ENCODE results near the gene COLEC12. TPM values are rescaled to one million over a fixed set of nuclear protein-coding genes. Genes with fewer than 3 reads are reported as not detected.

COLEC12 gene
- total RNA-seq, 2 experiments from 2014 or later = not detected

DNA sequence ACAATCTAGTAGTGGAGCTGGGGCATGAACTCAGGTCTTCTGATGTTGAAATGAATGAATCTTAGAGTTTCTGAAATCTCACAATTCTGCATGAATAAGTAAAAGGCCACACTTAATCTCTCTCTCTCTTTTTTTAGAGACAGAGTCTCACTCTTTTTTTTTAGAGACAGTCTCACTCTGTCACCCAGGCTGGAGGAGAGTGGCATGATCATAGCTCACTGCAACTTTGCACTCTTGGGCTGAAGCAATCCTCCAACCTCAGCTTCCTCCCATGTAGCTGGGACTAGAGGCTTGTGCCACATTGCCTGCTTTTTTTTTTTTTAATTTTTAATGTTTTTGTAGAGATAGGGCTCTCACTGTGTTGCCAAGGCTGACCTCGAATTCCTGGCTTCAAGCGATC, 163.8 kb downstream of the COLEC12 start:
- no peaks in the 10 kb centered on the region for H3K9me3 Mint-ChIP-seq
- H3K4me3 Mint-ChIP-seq = no peak overlapping the region
- DNase-seq = no peak
- ChIA-PET POLR2A (interaction anchor here (0.6 kb wide), 1 partner anchor 168 kb away, joined by 3 read pairs; no protein-coding TSS in a partner anchor), CTCF (no interaction called here)
- H3K36me3 Mint-ChIP-seq = no peaks in the 10 kb centered on the region
- no peaks in the 10 kb centered on the region for H3K4me1 Mint-ChIP-seq (ENCODE audit: low read depth)
- intact Hi-C loops (cut with micrococcal nuclease) = no loop called here
- H3K27ac Mint-ChIP-seq = no peak overlapping the region
- peaks cover 9% of the 10 kb centered on the region for H3K27me3 Mint-ChIP-seq

DNA sequence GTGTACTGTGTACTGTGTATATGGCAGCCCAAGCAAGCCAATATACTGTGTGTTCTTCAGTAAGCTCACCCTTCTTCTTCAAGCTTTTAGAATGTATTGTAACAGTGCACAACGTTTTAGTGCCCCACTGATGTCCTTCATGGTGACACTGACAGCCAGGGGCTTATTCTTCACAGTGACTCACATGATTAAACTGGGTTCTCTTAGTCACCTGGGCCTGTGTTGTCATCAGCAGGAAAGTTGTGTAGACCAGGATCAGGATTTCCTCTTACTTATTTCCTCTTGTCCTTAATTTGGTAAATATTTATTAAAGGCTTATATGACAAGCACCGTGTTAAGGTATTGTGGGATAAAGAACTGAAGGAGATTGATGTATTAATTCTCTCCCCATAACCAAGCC, 164.8 kb downstream of the COLEC12 start:
- Mint-ChIP-seq H3K27me3 (peaks cover 11% of the 10 kb centered on the region), H3K4me1 (ENCODE audit: low read depth) (no peaks in the 10 kb centered on the region), H3K4me3 (no peak overlapping the region), H3K9me3 (no peaks in the 10 kb centered on the region), H3K27ac (no peak overlapping the region), H3K36me3 (no peaks in the 10 kb centered on the region)
- CTCF ChIA-PET = no interaction called here
- no peak for DNase-seq
- intact Hi-C loops (cut with micrococcal nuclease) = no loop called here
- POLR2A ChIA-PET = no interaction called here

DNA sequence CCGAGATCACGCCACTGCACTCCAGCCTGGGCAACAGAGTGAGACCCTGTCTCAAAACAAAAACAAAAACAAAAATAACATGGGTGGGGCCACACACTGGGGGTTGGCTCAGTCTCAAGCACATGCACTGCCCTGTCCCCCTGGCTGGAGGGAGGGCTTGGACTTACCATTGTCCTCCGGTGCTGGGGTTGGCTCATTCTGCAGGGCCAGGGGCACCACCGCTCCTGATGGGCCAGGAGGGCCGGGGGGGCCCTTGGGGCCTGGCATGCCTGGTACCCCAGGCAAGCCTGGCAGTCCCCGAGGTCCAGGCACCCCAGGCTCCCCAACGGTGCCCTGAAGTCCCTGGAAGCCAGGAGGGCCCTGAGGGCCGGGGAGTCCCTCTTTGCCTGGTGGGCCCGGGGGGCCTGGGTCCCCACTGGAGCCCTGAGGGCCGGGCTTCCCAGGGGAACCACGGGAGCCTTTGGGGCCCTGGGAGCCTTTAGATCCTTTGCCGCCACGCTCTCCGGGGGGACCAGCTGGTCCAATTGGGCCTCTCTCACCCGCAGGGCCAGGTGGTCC, 165.8 kb downstream of the COLEC12 start:
- CTCF ChIA-PET = no interaction called here
- no peak for DNase-seq
- Mint-ChIP-seq H3K9me3 (no peaks in the 10 kb centered on the region), H3K4me3 (no peak overlapping the region), H3K27me3 (peaks cover 11% of the 10 kb centered on the region), H3K27ac (no peak overlapping the region), H3K4me1 (ENCODE audit: low read depth) (no peaks in the 10 kb centered on the region), H3K36me3 (no peaks in the 10 kb centered on the region)
- POLR2A ChIA-PET = no interaction called here
- intact Hi-C loops (cut with micrococcal nuclease) = no loop called here

DNA sequence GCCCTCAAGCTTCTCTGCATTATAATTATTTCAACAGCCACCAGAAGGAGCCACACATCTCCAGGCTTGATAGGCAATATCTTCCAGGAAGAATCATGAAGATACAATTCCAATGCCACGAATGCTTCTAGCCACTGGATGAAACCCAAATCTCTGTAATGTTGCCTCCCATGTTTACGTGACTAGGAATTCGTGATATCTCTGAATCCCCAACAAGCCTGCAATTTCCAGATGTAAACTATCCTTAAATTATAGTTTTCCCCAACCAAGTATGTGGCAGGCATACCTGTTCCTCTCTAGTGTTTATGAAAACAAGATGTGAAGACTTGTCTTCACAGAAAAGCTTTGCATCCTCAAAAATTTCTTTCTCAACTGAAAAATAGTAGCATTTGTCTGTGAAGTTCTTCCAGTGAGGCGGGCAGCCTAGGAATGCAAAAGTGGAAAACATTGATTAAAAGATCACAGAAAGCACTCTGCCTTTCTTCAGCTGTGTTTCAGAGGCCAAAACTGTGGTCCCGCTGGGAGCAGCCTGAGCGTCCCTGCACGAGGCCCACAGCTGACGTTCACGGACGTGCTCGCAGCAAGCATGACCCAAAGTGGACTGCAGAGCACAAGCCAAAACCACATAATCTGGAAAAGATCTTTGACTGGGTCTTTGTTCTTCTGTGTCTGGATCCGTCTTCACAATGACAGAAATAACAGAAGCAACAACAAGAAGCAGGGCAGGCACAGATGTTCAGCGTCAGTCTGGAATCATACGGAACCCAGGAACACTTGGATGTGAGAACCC, 167.6 kb downstream of the COLEC12 start:
- CTCF ChIA-PET = no interaction called here
- H3K36me3 Mint-ChIP-seq = no peaks in the 10 kb centered on the region
- H3K27ac Mint-ChIP-seq = no peak overlapping the region
- H3K4me3 Mint-ChIP-seq = no peak overlapping the region
- H3K9me3 Mint-ChIP-seq = no peaks in the 10 kb centered on the region
- peaks cover 10% of the 10 kb centered on the region for H3K27me3 Mint-ChIP-seq
- no peak for DNase-seq
- POLR2A ChIA-PET = no interaction called here
- intact Hi-C loops (cut with micrococcal nuclease) = no loop called here
- no peaks in the 10 kb centered on the region for H3K4me1 Mint-ChIP-seq (ENCODE audit: low read depth)

DNA sequence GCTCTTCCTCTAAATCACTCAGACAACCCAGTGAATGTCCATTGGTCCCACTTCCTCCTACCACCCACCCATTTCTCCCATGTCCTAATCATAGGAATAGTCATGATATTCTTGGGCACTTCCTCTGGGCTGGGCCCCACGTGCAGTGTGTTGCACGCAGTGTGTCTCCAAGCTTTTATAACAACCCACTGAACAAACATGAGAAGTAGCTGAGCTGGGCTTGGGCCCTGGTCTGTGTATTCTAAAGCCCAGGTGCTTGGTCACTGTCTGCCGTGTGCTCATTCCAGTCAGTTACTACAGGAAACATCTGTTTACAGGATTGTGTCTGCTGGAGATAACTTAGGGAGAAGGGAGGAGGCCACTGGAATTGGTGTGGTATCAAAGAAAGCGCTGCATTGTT, 168.5 kb downstream of the COLEC12 start:
- Mint-ChIP-seq H3K27me3 (peaks cover 10% of the 10 kb centered on the region), H3K9me3 (no peaks in the 10 kb centered on the region), H3K4me1 (ENCODE audit: low read depth) (no peaks in the 10 kb centered on the region), H3K36me3 (no peaks in the 10 kb centered on the region), H3K27ac (no peak overlapping the region), H3K4me3 (no peak overlapping the region)
- DNase-seq = no peak
- ChIA-PET POLR2A (no interaction called here), CTCF (no interaction called here)
- intact Hi-C loops (cut with micrococcal nuclease) = no loop called here

DNA sequence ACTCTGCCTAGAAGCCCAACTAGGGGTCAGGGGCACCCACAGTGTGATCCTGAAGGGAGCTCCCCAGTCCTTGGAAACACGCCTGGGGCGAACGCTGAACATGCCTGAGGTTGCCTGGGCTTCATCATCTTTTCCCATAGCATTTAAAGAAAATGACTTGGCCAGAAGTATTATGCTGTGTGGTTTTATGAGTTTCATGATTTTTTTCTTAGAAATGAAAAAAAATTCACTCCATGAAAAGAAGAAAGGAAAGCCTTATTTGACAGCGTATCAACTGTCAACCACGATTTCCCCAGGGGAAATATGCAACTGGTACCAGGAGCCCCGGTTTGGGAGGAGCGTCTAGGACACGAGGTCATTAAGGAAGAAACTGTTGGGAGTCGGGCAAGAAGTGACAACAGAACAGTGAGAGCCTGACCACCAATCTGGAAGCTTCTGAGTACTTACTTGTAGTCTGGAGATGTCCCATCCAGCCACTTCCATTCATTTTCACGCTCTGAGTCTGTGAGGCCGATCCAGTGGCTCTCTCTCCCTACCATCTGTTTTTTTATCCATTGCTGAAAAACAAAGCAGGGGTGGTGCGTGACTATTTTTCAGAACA, 169.2 kb downstream of the COLEC12 start:
- CTCF ChIA-PET = no interaction called here

DNA sequence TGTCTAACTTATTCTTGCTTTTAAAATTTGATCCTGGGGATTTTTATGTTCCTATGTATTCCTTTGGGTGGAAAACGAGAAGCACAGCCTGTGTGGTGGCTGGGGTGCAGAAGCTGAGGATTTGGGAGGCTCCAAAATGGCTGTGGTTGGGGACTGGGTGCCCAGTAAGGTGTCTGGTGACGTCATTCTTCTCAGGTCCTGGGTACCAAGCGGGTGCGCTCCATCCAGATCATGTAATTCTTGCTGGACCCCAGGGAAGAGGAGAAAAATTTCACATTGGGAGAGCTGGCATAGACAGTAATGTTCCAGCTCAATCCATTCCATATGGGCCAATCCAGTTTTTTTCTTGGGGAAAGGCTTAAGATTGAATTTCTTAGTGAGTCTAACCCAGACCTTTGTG, 171.6 kb downstream of the COLEC12 start:
- Mint-ChIP-seq H3K36me3 (no peaks in the 10 kb centered on the region), H3K27me3 (peaks cover 9% of the 10 kb centered on the region), H3K9me3 (no peaks in the 10 kb centered on the region), H3K27ac (no peak overlapping the region), H3K4me3 (no peak overlapping the region), H3K4me1 (ENCODE audit: low read depth) (no peaks in the 10 kb centered on the region)
- DNase-seq = no peak
- POLR2A ChIA-PET = no interaction called here
- intact Hi-C loops (cut with micrococcal nuclease) = no loop called here
- CTCF ChIA-PET = no interaction called here

More for the DNA sequence above, 169.2 kb downstream of the COLEC12 start:
- POLR2A ChIA-PET = no interaction called here
- Mint-ChIP-seq H3K27ac (no peak overlapping the region), H3K4me1 (ENCODE audit: low read depth) (no peaks in the 10 kb centered on the region), H3K4me3 (no peak overlapping the region), H3K36me3 (no peaks in the 10 kb centered on the region), H3K27me3 (peaks cover 10% of the 10 kb centered on the region), H3K9me3 (no peaks in the 10 kb centered on the region)
- DNase-seq = no peak
- intact Hi-C loops (cut with micrococcal nuclease) = no loop called here

DNA sequence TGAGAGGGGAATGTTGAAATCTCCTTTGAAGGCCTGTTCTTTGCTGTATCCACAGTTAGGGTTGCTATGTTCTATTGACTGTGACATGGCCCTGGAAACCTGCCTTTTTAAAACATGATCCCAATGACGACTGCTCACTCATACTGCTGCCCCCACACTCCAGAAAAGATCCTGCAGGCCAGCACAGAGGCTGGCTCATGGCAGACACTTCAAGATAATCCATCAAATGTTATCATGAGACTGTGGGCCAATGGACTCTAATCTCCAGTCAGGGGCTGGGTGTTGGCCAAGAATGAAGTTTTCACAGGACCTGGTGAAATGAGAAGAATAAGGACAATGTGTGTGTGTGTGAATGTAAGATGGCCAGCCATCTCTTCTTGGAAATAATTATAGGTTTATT, 173.7 kb downstream of the COLEC12 start:
- Mint-ChIP-seq H3K27me3 (peaks cover 5% of the 10 kb centered on the region), H3K36me3 (no peaks in the 10 kb centered on the region), H3K27ac (no peak overlapping the region), H3K4me3 (no peak overlapping the region), H3K4me1 (ENCODE audit: low read depth) (peaks cover 8% of the 10 kb centered on the region), H3K9me3 (no peaks in the 10 kb centered on the region)
- intact Hi-C loops (cut with micrococcal nuclease) = no loop called here
- POLR2A ChIA-PET = no interaction called here
- DNase-seq = no peak
- CTCF ChIA-PET = no interaction called here

DNA sequence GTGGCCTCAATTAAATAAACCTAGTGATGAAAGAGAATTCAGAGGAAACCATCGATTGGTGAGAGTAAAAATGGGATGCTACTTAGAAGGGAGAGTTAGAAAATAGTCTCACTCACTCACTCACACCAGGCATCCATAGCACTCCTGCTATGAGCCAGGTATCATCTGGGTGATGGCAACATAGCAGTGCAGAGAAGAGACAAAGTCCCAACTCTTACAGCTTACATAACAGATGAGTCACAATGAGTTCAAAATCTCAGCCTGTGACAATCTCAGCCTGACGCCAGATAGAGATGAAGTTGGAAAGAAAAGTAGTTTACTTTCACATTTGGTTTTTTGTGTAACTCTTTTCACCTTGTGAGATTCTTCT, 177.3 kb downstream of the COLEC12 start:
- POLR2A ChIA-PET = no interaction called here
- H3K36me3 Mint-ChIP-seq = no peaks in the 10 kb centered on the region

DNA sequence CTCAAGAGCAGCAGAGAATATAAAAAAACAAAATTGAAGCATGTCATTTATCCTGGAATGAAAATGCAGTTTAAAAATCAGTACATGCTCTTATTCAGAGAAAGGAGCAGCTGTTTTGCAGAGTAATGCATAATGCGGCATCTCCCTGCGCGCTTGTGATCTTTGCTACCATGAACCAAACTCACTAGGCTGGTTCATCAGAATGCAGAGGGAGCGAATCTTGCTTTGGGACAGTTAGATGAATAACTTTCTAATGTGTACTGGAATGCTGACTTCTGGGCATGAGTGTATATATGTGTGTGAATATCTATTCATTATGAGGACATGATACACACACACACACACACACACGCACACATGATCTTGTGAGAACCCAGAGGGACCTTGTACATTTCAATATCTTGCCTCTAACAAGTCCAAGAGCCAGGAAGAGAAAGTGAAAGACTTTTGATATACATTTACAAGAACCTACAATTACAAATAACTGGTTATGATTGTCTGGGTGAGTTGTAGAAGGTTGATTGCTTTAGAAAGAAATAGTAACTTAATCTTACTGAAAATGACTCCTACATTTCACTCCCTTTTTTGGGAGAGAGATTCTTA, 178.5 kb downstream of the COLEC12 start:
- ChIA-PET CTCF (no interaction called here), POLR2A (no interaction called here)
- Mint-ChIP-seq H3K9me3 (no peaks in the 10 kb centered on the region), H3K27me3 (no peaks in the 10 kb centered on the region), H3K4me3 (no peak overlapping the region), H3K36me3 (no peaks in the 10 kb centered on the region), H3K4me1 (ENCODE audit: low read depth) (peaks cover 8% of the 10 kb centered on the region), H3K27ac (no peak overlapping the region)
- intact Hi-C loops (cut with micrococcal nuclease) = no loop called here
- no peak for DNase-seq

More for the DNA sequence above, 177.3 kb downstream of the COLEC12 start:
- no peaks in the 10 kb centered on the region for H3K9me3 Mint-ChIP-seq
- intact Hi-C loops (cut with micrococcal nuclease) = no loop called here
- peaks cover 8% of the 10 kb centered on the region for H3K4me1 Mint-ChIP-seq (ENCODE audit: low read depth)
- H3K27me3 Mint-ChIP-seq = no peaks in the 10 kb centered on the region
- DNase-seq = no peak
- CTCF ChIA-PET = no interaction called here
- no peak overlapping the region for H3K4me3 Mint-ChIP-seq
- no peak overlapping the region for H3K27ac Mint-ChIP-seq

DNA sequence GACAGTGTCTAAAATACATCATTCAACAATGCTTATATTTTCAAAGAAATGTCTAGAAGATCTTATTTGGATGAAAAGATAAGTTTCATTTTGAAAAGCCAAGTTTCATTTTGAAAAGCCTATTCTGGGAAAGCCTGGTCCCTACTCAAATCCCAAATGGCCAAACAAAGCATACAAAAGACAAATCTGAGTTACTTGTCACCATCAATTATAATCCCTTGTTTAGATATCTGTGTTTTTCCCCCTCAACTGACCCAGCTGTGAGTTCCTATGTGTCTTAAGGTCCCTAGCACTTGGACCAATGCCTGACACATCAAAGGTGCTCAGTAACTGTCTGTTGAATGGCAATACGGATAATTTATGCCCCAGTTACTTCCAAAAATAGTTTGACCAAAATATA, 180.3 kb downstream of the COLEC12 start:
- H3K9me3 Mint-ChIP-seq = no peaks in the 10 kb centered on the region
- no peaks in the 10 kb centered on the region for H3K36me3 Mint-ChIP-seq
- intact Hi-C loops (cut with micrococcal nuclease) = no loop called here
- DNase-seq = no peak
- no peaks in the 10 kb centered on the region for H3K27me3 Mint-ChIP-seq
- POLR2A ChIA-PET = no interaction called here
- no peak overlapping the region for H3K27ac Mint-ChIP-seq
- CTCF ChIA-PET = no interaction called here
- H3K4me1 Mint-ChIP-seq (ENCODE audit: low read depth) = peaks cover 8% of the 10 kb centered on the region
- no peak overlapping the region for H3K4me3 Mint-ChIP-seq

DNA sequence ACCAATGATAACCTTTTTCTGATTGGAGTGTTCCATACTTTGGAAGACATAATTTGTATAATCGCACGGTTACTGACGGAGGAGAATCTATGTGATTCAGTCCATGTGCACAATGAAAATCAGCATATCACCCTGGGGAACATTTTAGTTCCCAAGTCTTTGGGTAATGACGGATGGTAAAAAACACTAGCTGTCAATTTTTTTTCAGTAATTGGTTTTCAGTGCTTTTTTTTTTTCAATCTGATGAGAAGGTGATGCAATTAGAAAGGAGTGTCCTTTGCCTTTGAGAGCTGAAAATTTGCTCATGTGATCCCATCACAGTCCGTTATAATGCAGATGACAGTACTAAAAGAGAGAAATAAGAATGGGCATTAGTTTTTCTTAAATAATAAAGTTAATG, 180.8 kb downstream of the COLEC12 start:
- CTCF ChIA-PET = no interaction called here
- intact Hi-C loops (cut with micrococcal nuclease) = no loop called here

More for the DNA sequence above, 180.8 kb downstream of the COLEC12 start:
- H3K9me3 Mint-ChIP-seq = no peaks in the 10 kb centered on the region
- POLR2A ChIA-PET = no interaction called here
- no peak for DNase-seq
- no peak overlapping the region for H3K27ac Mint-ChIP-seq
- H3K4me1 Mint-ChIP-seq (ENCODE audit: low read depth) = peaks cover 8% of the 10 kb centered on the region
- no peak overlapping the region for H3K4me3 Mint-ChIP-seq
- no peaks in the 10 kb centered on the region for H3K36me3 Mint-ChIP-seq
- H3K27me3 Mint-ChIP-seq = no peaks in the 10 kb centered on the region
